Fibroblast of the aortic adventitia (primary cell): ENCODE data around the gene SIK2. TPM values are rescaled to one million over a fixed set of nuclear protein-coding genes. Genes with fewer than 3 reads are reported as not detected.

Experiments used
- DNase-seq: peaks from one replicate; pipeline ENCODE4 v3.0.0-alpha.2; 2010; ENCODE audit warnings: low read depth
- H3K4me3 ChIP-seq: 2 replicates; pipeline ENCODE4 v1.5.1; 2011; ENCODE audit warnings: low read depth, mild to moderate bottlenecking, control low read depth, low read length, moderate library complexity
- total RNA-seq: library from RNA; depleted of rRNA; stranded (reverse); fragments of >200 nt; gene quantifications from 2 replicates; pipeline ENCODE4 v1.2.3, GENCODE V29; 2012; ENCODE audit warnings: low replicate concordance
- TF ChIP-seq, protein P1 (sequence below): IDR thresholded peaks from 2 replicates; pipeline ENCODE4 v1.5.1; 2011; ENCODE audit warnings: mild to moderate bottlenecking, low read length, control low read depth, inconsistent platforms; ENCODE audit not compliant: insufficient read depth

The SIK2 gene
- total RNA-seq, 1 donor: 16.6 TPM

DNA sequence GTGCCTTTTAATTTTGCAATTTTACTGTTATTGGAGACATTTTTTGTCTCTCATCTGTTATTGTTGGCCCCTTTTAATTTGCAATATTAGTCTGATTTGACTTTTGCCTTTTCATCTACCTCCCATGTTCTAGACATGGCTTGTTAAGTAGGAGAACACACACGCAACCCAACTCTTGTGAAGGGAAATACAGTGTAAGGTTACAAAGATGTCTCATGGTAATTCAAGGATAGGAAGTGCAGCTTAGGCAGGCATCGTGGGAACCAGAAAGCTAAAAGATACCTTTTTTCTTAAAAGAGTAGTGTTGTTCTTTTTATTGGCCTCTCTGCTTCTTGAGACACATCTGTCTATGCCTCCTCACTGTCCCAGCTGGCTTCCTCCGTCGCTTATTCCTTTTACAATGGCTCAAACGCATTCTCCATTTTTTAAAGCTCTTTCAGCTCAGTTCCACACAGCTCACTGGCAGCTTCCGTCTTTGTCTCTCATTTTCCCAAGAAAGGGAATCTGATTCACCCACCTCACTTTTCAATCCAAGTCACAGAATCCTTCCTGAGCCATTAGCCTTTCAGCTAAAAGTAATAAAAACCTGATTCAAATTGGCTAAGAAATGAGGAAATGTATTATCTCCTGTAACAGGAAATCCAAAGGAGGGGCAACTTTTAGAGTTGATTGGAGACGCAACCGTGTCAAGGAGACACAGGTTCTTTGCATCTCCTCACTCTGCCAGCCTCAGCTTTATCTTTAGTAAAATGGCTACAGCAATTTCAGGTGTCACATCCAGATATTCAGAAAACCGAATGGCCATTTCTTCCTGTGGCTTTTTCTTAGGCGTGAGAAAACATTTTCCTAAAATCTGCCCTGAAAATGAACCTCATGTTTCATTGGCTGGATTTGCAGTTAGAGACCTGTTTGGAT lies 57.2 kb downstream of the SIK2 start:
- TF ChIP-seq, protein P1, sequence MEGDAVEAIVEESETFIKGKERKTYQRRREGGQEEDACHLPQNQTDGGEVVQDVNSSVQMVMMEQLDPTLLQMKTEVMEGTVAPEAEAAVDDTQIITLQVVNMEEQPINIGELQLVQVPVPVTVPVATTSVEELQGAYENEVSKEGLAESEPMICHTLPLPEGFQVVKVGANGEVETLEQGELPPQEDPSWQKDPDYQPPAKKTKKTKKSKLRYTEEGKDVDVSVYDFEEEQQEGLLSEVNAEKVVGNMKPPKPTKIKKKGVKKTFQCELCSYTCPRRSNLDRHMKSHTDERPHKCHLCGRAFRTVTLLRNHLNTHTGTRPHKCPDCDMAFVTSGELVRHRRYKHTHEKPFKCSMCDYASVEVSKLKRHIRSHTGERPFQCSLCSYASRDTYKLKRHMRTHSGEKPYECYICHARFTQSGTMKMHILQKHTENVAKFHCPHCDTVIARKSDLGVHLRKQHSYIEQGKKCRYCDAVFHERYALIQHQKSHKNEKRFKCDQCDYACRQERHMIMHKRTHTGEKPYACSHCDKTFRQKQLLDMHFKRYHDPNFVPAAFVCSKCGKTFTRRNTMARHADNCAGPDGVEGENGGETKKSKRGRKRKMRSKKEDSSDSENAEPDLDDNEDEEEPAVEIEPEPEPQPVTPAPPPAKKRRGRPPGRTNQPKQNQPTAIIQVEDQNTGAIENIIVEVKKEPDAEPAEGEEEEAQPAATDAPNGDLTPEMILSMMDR: no peak
- DNase-seq: no peak
- no peak overlapping the region for H3K4me3 ChIP-seq

DNA sequence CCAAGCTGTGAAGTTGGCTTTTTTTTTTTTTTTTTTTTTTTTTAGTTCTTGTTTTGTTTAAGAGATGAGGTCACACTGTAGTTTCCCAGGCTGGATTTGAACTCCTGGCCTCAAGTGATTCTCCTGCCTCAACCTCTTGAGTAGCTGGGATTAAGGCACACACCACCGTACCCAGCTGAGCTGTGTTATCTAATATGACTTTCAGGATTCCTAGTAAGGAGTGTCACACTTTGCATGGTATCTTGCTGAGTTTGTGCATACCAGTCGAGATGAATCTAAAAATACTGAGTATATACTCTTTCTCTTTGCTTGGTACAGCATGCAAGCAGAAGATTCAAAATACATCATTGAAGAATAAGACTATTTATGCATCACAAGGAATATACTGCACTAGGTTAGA lies 58.6 kb downstream of the SIK2 start:
- DNase-seq: no peak
- H3K4me3 ChIP-seq: no peak overlapping the region
- TF ChIP-seq, protein P1: no peak

DNA sequence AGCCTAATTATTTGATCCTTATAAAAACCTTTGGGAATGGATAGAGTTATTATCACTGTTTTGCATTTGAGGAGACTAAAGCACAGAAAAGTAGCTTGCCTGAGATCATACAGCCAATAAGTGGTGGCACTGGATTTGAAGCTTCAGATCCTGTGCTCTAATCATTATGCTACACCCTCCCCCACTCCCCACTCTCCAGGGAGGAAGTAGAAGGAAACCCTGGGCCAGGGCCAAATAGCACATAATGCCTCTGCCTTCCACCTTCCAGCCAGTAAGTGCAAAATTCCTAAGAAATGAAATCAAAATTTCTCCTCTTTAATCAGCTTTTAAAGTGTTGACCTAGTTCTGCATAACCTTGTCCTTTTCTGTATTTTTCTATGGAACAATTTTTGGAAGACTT lies 61.6 kb downstream of the SIK2 start:
- peak; percentile 28 for DNase-seq
- TF ChIP-seq, protein P1: no peak
- H3K4me3 ChIP-seq: no peak overlapping the region

DNA sequence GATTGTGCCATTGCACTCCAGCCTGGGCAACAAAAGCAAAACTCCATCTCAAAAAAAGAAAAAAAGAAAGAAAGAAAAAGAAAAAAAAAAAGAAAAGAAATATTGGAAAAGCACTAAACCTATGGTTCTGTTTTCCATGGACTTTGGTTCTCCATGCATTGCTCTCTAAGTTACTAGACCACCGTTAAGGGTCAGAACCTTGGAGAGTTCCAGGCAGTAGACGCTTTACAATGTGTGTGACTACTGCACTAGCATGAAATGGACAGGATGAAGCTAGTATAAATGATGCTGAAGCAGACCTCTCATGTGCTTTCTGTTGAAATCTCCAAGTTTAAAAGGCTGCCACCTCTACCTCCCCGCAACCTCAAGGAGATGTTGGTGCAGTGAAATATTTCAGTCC lies 63.5 kb downstream of the SIK2 start:
- DNase-seq: peak; percentile 68
- H3K4me3 ChIP-seq: no peak overlapping the region
- TF ChIP-seq, protein P1: no peak

DNA sequence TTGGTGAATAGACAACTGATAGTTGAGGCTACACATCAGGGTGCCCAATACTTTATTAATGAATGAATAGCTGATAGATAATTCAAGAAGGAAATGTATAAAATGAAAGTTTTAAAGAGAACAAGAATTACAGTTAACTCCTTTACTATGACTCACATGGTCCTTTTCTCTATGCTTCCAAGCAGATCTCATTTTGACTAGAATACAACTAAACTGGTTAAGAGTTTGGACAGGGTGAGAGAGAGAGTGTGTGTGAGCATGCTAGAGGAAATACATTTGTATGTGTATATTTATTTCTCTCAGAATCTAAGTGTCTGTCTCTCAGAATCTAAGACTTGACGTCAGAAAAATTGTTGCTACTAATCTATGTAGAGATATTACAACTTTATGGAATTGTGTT lies 66.7 kb downstream of the SIK2 start:
- no peak for DNase-seq
- TF ChIP-seq, protein P1: no peak

DNA sequence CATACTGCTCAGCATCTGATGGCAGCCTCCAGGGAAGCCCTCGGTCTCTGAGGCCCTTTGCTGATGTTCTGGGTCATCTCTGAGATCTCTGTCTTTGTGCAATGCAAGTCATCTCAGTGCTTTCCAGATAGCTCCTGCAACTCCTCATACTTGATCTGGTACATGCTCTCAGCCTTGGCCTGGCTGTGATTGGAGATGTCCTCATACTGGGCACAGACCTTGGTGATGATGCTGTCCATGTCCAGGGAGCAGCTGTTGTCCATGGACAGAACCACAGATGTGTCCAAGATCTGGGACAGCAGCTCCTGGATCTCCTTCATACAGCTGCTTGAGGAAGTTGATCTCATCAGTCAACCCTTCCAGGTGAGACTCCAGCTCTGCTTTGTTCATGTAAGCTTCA lies 69.1 kb downstream of the SIK2 start:
- TF ChIP-seq, protein P1: no peak
- no peak overlapping the region for H3K4me3 ChIP-seq
- DNase-seq: no peak

More for the DNA sequence above, 66.7 kb downstream of the SIK2 start:
- H3K4me3 ChIP-seq: no peak overlapping the region
